G401.6 (cell line): Measurements from ENCODE around the gene PHACTR1.
"Not testable (repeated sequence)": the region's sequence is repeated elsewhere in the genome, so short reads cannot be mapped to it uniquely, and the experiment has no call there.

ENCODE experiments used
- FAIRE-seq: peaks from 2 replicates; lab custom pipeline; 2012; peaks lifted over from hg19 to GRCh38; lab: Jason Lieb, UNC

Gene PHACTR1

GRCh38 chr6:13241364-13241763 is 524.8 kb downstream of the PHACTR1 start:
- FAIRE-seq = no peak

GRCh38 chr6:13242178-13242577 is 525.6 kb downstream of the PHACTR1 start:
- FAIRE-seq = no peak

DNA sequence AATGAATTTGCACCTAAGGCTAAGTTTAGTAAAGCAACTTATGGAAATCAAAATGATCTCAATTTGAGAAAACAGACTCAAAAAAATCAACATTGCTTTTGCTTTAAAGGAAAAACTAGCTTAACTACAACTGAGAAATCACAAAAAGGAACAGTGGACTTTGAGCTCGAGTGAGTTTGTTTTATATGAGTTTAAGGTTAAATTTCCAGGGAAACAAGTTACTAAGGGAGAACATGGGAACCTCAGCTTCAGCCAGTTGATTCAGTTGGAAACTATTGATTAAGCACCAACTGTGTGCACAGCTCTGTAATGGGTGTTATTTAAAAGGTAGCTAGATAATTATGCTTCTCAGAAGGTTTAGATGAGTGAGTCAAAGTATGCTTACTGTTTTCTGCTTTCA is 526.0 kb downstream of the PHACTR1 start:
- FAIRE-seq = no peak

DNA sequence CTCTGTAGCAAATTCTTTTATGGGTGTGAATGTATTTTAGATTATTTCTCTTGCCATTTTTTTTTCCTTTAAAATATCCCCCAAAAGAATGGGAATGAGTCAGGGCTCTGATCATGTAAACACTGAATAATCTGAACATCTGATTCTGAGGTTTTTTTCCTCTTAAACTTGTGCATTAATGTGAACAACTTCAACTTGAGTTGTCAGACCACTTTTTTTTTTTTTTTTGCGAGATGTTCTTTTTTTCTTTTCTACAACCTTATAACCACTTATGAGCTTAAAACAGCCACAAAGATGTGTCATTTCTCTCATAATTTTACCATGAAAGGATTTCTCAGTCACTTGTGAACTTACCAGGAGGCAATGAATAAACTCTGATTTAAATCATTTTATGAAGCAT is 526.5 kb downstream of the PHACTR1 start:
- no peak for FAIRE-seq

- FAIRE-seq = not testable (repeated sequence)
Observed at GRCh38 chr6:13243745-13244144, 527.2 kb downstream of the PHACTR1 start.

GRCh38 chr6:13247627-13248026 is 531.1 kb downstream of the PHACTR1 start:
- no peak for FAIRE-seq

DNA sequence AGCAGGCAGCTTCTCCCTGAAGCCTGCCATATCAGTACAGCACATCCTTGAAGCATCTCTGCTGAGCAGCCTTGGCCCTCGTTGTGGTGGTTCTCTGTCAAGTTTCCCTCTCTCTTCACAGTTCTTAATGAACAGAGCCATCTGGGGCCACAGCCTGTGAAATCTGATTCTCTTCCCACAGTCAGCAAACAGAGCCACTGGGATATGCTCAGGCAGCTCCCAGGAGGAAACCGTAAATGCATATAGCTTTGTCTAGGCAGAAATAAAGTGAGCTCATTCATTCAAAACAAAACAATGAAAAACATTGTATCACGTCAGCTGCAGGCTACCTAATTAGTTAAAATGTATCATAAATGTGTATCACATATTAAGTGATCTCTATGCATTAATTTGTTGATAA is 531.5 kb downstream of the PHACTR1 start:
- FAIRE-seq = no peak

GRCh38 chr6:13248584-13248985 is 532.0 kb downstream of the PHACTR1 start:
- no peak for FAIRE-seq

GRCh38 chr6:13248994-13249393 is 532.4 kb downstream of the PHACTR1 start:
- FAIRE-seq = no peak

DNA sequence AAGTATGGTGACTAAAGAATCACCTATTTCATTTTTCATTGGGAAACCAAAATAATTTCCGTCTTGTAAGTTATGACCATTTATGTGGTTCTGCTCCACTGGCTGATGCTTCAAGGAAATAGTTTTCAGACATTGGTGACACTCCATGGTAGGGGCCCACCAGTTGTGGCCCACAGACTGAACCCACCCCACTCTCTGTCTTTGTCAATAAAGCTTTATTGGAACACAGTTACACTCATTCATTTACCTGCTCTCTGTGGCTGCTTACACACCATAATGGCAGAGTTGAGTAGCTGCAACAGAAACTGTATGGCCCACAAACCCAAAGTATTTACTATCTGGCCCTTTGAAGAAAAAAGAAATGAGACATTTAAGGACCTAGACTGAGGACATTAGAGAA is 533.2 kb downstream of the PHACTR1 start:
- FAIRE-seq = no peak

DNA sequence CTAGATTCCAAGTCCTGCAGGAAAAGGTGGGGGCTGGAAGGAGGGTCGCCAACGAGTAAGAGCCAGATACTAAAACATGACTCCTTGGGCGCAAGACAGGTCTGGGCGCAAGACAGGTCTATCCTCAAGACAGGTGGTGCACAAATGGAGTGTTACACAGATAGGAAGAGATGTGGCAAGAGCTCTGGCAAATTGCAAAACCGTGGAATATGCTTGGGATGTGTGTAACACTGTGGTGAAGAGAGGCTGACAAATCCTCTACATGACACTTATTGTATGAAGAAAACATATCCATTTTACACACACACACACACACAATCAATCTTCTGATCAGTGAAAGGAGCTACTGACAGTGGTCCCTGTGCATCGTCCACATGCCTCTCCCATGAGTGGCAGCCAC is 534.1 kb downstream of the PHACTR1 start:
- FAIRE-seq = no peak

- FAIRE-seq = no peak
Observed at GRCh38 chr6:13251242-13251641, 534.7 kb downstream of the PHACTR1 start.

DNA sequence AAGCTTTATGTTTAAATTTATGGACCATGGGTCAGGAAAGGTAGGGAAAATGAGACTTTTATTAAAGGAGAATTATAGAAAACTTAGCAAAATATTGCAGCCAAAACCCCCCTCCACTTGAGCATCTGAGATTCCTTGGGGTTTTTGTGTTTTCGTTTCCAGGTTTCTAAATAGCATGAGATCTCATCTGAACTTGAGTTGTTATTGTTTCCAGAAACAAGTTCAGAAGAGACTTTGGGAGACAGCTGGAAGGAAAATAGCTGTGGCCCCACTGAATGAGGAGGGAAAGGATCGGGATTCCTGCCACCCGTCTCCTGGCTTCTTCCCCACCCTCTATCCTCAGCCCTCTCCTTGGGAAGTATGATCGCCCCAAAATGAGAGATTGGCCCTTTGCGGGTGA is 536.2 kb downstream of the PHACTR1 start:
- no peak for FAIRE-seq

GRCh38 chr6:13253272-13253671 is 536.7 kb downstream of the PHACTR1 start:
- FAIRE-seq = no peak

GRCh38 chr6:13256266-13257001 is 539.9 kb downstream of the PHACTR1 start:
- FAIRE-seq = no peak

GRCh38 chr6:13259393-13259792 is 542.8 kb downstream of the PHACTR1 start:
- FAIRE-seq = no peak

DNA sequence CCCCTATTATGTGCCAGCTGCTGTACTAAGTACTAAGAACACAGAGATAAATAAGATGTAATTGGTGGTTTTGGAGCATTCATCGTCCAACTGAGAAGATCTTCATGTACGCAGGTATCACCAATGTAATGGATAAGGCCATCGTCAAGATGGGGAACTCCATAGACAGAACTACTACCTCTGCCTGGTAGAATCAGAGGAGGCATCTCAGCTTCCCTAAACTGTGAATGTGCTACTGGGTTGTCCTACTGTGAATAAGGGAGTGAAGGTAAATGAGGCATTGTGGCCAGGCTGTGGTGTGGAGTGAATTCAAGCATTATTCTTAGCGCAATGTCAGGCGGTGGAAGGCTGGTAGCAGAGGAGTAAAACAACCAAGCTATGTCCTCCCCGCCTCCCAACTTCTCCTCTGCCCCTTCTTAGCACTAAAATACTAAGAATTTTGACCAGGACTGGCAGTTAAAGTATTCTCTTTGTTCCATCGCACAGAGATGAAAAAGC is 543.6 kb downstream of the PHACTR1 start:
- FAIRE-seq = no peak

- FAIRE-seq = no peak
Observed at GRCh38 chr6:13260831-13261230, 544.3 kb downstream of the PHACTR1 start.

GRCh38 chr6:13261464-13261994 is 545.0 kb downstream of the PHACTR1 start:
- no peak for FAIRE-seq

GRCh38 chr6:13262302-13263230 is 546.0 kb downstream of the PHACTR1 start:
- FAIRE-seq = no peak

- FAIRE-seq = no peak
Observed at GRCh38 chr6:13263669-13264068, 547.1 kb downstream of the PHACTR1 start.

- FAIRE-seq = no peak
Observed at GRCh38 chr6:13267142-13267651, 550.6 kb downstream of the PHACTR1 start.
